ENCODE data around the gene RNF114. TPM values are rescaled to one million over a fixed set of nuclear protein-coding genes. Genes with fewer than 3 reads are reported as not detected.

Gene RNF114, protein sequence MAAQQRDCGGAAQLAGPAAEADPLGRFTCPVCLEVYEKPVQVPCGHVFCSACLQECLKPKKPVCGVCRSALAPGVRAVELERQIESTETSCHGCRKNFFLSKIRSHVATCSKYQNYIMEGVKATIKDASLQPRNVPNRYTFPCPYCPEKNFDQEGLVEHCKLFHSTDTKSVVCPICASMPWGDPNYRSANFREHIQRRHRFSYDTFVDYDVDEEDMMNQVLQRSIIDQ
- 104 and 138 TPM in 2 replicates for total RNA-seq

DNA sequence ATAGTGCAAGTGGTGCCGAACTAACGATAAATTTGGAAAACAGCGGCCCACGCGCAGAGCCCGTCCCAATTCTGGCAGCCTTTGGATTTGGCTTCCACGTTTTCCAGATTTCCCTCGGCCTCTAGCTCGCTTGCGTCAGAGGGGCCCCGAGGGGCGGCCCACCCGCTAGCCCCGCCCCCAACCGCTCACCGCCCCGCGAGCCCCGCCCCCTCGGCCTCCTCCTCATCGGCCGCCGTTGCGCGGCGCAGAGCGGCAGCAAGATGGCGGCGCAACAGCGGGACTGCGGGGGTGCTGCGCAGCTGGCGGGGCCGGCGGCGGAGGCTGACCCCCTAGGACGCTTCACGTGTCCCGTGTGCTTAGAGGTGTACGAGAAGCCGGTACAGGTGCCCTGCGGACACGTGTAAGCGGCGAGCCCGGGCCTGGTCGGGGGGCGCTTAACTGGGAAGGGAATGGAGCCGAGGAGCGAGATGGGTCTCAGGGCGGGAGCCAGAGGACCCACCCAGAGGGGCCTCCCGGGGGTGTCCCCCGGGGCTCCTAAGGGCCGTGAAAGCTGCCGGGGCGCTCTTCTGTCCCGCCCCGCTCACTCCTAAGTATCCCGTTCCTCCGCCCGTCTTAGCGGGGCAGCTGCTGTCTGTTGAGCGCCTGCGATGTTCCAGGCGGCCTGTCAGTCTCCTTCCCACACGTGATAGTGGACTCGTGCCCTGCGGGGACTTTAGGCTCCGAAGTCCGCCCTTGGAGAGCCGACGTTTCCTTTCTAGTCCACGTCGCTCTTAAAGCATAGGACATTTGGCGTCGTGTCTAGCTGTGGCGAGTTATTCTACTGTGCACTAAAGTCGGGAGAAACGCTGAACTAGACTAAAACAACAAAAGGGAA lies at the start of gene RNF114:
Gene RNF114, plus strand, starts transcription at position 245 of the 874 bp plus-strand sequence. Its CDS starts 16 bp downstream, at position 261.

DNA sequence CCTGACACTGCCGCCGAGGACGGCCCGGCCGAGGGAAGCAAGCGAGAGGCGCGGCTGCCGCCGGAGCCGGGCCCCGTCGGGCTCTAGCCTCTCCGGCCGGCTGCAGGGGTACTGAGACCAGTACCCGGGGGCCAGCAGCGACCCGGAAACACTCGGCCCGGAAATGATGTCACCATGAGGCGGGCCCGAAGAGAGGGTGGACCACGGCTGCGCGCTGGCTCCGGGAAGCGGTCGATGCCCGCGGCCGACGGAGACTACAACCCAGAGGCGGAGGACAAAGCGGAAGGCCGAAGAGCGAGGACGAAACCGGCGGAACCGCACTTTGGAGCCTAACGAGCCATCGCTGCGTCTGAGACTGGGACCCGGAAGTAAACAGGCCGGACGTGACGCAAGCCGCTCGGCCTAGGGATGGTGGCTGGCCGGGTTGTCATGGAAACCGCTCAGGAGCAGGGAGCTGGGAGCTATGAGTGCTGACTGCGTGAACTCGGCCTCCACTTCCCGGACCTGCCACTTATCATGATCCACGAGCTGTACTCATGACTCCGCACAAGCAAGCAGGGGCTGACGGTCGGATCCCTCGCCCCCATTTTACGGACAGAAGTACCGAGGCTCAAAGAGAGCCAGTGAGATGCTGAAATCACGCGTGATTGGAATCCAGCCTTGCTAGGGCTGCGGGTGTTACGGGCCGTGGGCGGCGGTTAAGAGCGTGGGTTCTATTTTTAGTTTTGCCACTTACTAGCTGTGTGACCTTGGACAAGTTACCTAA lies 20.6 kb upstream of the RNF114 start, which contains the start of gene SPATA2:
Gene SPATA2, minus strand, starts transcription at position 150 of the 766 bp plus-strand sequence. CDS start 7,039 bp downstream, outside the sequence.

GRCh38 chr20:49982346-49983122 lies 46.3 kb downstream of the RNF114 start, which contains the start of gene SNAI1:
SNAI1 (plus strand) TSS chr20:49982980; CDS start chr20:49983060, 80 bp downstream.

Small RNAs within 50 kb of the gene (small RNA-seq; reads per million reads assigned to genes)
- gene RF00017, result not detected
- gene RF00019, result not detected
- not detected for gene RNU6-147P

Other genes with a start within 250 kb of the RNF114 start
- gene B4GALT5, start 222.5 kb upstream of the RNF114 start, total RNA-seq, result 30.8 and 32.9 TPM in 2 replicates
- gene SLC9A8, start 123.6 kb upstream of the RNF114 start, total RNA-seq, result 10.4 and 15.4 TPM in 2 replicates
- 5.5 and 6.0 TPM in 2 replicates for gene SPATA2, start 20.9 kb upstream of the RNF114 start, total RNA-seq
- gene SNAI1, start 46.6 kb downstream of the RNF114 start, total RNA-seq, result 3.1 and 3.5 TPM in 2 replicates
- gene UBE2V1, start 176.8 kb downstream of the RNF114 start, total RNA-seq, result 68.8 and 75.7 TPM in 2 replicates
- gene PEDS1, start 217.3 kb downstream of the RNF114 start, total RNA-seq, result 40.2 and 44.6 TPM in 2 replicates

All from hair follicle dermal papilla cell (primary cell).